ENCODE measurements around the gene EGFR. TPM values are rescaled to one million over a fixed set of nuclear protein-coding genes. Genes with fewer than 3 reads are reported as not detected.

The EGFR gene
- total RNA-seq, 4 donors from 2014 or later = 36.4 to 73.6 (median 38.7) TPM

DNA sequence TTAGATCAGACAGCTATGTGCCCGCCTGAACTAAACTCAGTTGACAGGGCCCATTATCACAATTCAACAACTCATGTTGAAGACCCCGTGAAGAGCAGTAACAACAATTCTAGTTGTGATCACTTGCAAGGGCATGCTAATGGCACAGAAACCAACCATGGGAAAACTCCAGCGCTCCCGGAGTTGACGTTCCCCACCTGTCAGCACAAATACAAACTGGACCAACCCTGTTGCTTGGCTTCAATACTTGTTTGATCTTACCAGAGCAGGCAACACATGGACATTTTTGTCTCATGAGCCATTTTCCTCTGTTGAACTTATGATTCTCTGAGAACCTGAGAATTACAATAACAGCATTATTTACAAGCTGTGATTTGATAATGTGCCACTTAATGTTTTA is 227.4 kb downstream of the EGFR start:
- no peaks in the 10 kb centered on the region for H3K36me3 ChIP-seq
- intact Hi-C loops (cut with DNase I; ENCODE audit: low total_unique reads) = no loop called here
- no peaks in the 10 kb centered on the region for H3K4me1 ChIP-seq
- TF ChIP-seq, protein P1, sequence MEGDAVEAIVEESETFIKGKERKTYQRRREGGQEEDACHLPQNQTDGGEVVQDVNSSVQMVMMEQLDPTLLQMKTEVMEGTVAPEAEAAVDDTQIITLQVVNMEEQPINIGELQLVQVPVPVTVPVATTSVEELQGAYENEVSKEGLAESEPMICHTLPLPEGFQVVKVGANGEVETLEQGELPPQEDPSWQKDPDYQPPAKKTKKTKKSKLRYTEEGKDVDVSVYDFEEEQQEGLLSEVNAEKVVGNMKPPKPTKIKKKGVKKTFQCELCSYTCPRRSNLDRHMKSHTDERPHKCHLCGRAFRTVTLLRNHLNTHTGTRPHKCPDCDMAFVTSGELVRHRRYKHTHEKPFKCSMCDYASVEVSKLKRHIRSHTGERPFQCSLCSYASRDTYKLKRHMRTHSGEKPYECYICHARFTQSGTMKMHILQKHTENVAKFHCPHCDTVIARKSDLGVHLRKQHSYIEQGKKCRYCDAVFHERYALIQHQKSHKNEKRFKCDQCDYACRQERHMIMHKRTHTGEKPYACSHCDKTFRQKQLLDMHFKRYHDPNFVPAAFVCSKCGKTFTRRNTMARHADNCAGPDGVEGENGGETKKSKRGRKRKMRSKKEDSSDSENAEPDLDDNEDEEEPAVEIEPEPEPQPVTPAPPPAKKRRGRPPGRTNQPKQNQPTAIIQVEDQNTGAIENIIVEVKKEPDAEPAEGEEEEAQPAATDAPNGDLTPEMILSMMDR (IDR thresholded peaks at IDR 0.05) = no peak
- TF ChIP-seq POLR2A (IDR thresholded peaks at IDR 0.05) = no peak
- H3K9me3 ChIP-seq = no peaks in the 10 kb centered on the region
- no peak for DNase-seq
- no peaks in the 10 kb centered on the region for H3K27me3 ChIP-seq
- no peak overlapping the region for H3K27ac ChIP-seq
- H3K4me3 ChIP-seq = no peak overlapping the region

DNA sequence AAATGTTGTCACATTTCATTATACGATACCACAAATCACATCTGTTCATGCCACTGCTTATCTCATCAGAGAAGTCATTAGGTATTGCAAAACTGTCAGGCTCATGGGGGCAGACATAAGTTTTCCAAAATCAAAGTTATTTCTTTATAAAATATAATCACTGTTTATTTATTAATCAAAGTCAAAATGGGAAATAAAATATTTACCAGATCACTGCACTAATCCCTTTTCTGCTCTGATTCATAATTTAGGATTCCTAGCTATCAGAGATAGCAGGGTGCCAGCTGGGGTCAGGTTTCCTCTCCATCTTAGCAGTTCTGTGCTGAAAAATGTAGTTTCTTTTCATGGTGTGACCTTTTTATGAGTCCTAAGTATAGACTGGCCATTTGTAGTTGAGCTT is 228.6 kb downstream of the EGFR start:
- DNase-seq = no peak
- H3K27ac ChIP-seq = no peak overlapping the region
- no peaks in the 10 kb centered on the region for H3K9me3 ChIP-seq
- no peaks in the 10 kb centered on the region for H3K4me1 ChIP-seq
- no peak overlapping the region for H3K4me3 ChIP-seq
- no peaks in the 10 kb centered on the region for H3K27me3 ChIP-seq
- H3K36me3 ChIP-seq = no peaks in the 10 kb centered on the region
- TF ChIP-seq POLR2A (IDR thresholded peaks at IDR 0.05) = no peak
- TF ChIP-seq, protein P1 (IDR thresholded peaks at IDR 0.05) = no peak
- intact Hi-C loops (cut with DNase I; ENCODE audit: low total_unique reads) = no loop called here

DNA sequence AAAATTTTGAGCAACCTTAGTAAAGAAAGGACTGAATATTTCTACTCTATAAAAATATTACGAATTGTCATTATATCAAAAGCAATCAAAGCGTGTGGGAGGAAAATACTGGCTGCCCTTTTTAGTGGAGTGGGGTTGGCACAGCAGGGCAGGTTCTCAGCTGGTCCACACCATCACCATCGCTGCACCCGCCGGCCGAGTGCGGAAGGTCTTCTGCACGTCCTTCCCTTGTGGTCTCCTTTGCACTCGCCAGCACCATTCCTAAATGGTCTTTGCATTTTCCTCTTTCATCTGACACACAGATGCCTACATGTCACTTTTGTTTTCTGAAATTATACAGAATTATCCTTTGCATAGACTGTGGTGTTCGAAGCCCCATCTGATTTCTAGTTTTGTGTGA is 229.7 kb downstream of the EGFR start:
- H3K4me1 ChIP-seq = no peaks in the 10 kb centered on the region
- DNase-seq = no peak
- no peak overlapping the region for H3K4me3 ChIP-seq
- TF ChIP-seq, protein P1 (IDR thresholded peaks at IDR 0.05) = no peak
- no peak for TF ChIP-seq POLR2A (IDR thresholded peaks at IDR 0.05)
- intact Hi-C loops (cut with DNase I; ENCODE audit: low total_unique reads) = no loop called here
- H3K27ac ChIP-seq = no peak overlapping the region
- no peaks in the 10 kb centered on the region for H3K27me3 ChIP-seq
- H3K36me3 ChIP-seq = no peaks in the 10 kb centered on the region
- no peaks in the 10 kb centered on the region for H3K9me3 ChIP-seq

DNA sequence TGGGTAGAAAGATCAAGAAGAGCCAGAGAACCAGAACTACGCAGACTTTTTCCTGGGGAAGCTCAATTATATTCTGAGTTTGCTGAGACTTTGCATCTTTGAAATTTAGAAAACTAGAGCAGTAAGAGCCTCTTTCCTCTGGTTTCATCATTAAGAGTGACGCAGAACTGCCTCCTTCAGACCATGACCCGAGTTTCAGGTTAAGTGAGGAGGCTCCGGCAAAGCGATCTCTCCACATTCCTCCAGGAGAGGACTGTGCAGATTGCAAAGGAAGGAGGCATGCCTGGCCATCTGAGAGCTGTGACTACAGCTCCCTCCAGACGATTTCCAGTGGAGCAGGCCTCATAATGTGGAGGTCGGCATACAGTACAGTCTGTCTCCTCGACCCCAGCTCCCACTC is 230.5 kb downstream of the EGFR start:
- DNase-seq = no peak
- TF ChIP-seq, protein P1 (IDR thresholded peaks at IDR 0.05) = no peak
- TF ChIP-seq POLR2A (IDR thresholded peaks at IDR 0.05) = no peak
- H3K27me3 ChIP-seq = no peaks in the 10 kb centered on the region
- no peaks in the 10 kb centered on the region for H3K9me3 ChIP-seq
- no peaks in the 10 kb centered on the region for H3K36me3 ChIP-seq
- intact Hi-C loops (cut with DNase I; ENCODE audit: low total_unique reads) = no loop called here
- no peaks in the 10 kb centered on the region for H3K4me1 ChIP-seq
- H3K27ac ChIP-seq = no peak overlapping the region
- H3K4me3 ChIP-seq = no peak overlapping the region

DNA sequence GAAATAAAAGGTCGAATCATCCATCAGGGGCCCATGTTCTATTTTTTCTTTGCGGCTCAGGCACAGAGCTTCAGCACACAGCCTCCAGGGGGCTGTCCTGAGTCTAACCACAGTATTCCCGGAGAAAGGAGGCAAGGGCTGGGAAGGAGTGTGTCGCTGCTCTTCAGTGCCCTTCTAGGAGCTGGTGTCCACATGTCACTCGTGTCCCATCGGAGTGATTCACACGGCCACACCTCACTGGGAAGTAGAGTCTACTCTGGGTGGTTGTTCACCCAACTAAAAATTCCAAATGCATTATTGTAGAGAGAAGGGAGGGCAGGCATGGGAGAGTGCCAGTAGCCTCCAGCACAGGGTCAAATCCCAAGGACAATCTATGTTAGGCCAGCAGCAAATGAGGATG is 231.5 kb downstream of the EGFR start:
- TF ChIP-seq, protein P1 (IDR thresholded peaks at IDR 0.05) = peak in 3 of 4 experiments; percentile 5 to 43 (median 12)
- TF ChIP-seq POLR2A (IDR thresholded peaks at IDR 0.05) = no peak
- intact Hi-C loops (cut with DNase I; ENCODE audit: low total_unique reads) = loop anchor here (5.0 kb wide), 1 partner anchor 468 kb away; no protein-coding TSS in a partner anchor
- no peaks in the 10 kb centered on the region for H3K4me1 ChIP-seq
- H3K36me3 ChIP-seq = no peaks in the 10 kb centered on the region
- H3K4me3 ChIP-seq = no peak overlapping the region
- H3K27me3 ChIP-seq = no peaks in the 10 kb centered on the region
- H3K9me3 ChIP-seq = no peaks in the 10 kb centered on the region
- DNase-seq = no peak
- H3K27ac ChIP-seq = no peak overlapping the region

All from uterus (tissue), 4 donors.